WERI-Rb-1 (cell line): Measurements from ENCODE around the gene SSNA1.
"Not testable (repeated sequence)": the region's sequence is repeated elsewhere in the genome, so short reads cannot be mapped to it uniquely, and the experiment has no call there.

ENCODE experiments used
- DNase-seq: peaks from one replicate; pipeline ENCODE4 v3.0.0-alpha.2; 2020
- H3K27ac ChIP-seq: fragments of 250-450 bp; sonication (Bioruptor Pico); 2 replicates; pipeline ENCODE4 v1.5.1; 2020; ENCODE audit warnings: mild to moderate bottlenecking, moderate library complexity
- H3K27me3 ChIP-seq: fragments of 250-450 bp; sonication (Bioruptor Pico); 2 replicates; pipeline ENCODE4 v1.5.1; 2021; ENCODE audit warnings: mild to moderate bottlenecking, low read depth, moderate library complexity; ENCODE audit not compliant: insufficient read depth, severe bottlenecking
- H3K36me3 ChIP-seq: fragments of 250-450 bp; sonication (Bioruptor Pico); 2 replicates; pipeline ENCODE4 v1.5.1; 2020; ENCODE audit warnings: mild to moderate bottlenecking, moderate library complexity
- H3K4me3 ChIP-seq: 2 replicates; pipeline ENCODE4 v1.5.1; 2011; ENCODE audit warnings: low read depth, mild to moderate bottlenecking, control low read depth, low read length
- H3K9me3 ChIP-seq: fragments of 250-450 bp; sonication (Bioruptor Pico); 2 replicates; pipeline ENCODE4 v1.5.1; 2021; ENCODE audit warnings: mild to moderate bottlenecking, moderate library complexity; ENCODE audit not compliant: severe bottlenecking
- CTCF ChIP-seq: IDR thresholded peaks from 2 replicates; pipeline ENCODE4 v1.5.1; 2011; ENCODE audit warnings: low read depth, mild to moderate bottlenecking, control low read depth, inconsistent platforms, low read length

SSNA1 gene

GRCh38 chr9:137236238-137236935, 47.9 kb downstream of the SSNA1 start:
- H3K36me3 ChIP-seq, result no peaks in the 10 kb centered on the region
- peak overlapping the region; percentile 56 for H3K27ac ChIP-seq
- no peaks in the 10 kb centered on the region for H3K27me3 ChIP-seq
- H3K9me3 ChIP-seq, result no peaks in the 10 kb centered on the region
- DNase-seq, result peak; percentile 83
- peak; percentile 76 for TF ChIP-seq CTCF
- peak overlapping the region; percentile 32 for H3K4me3 ChIP-seq

- peaks cover 4% of the 10 kb centered on the region for H3K36me3 ChIP-seq
- no peak overlapping the region for H3K4me3 ChIP-seq
- peak overlapping the region; percentile 56 for H3K27ac ChIP-seq
- no peaks in the 10 kb centered on the region for H3K27me3 ChIP-seq
- H3K9me3 ChIP-seq, result no peaks in the 10 kb centered on the region
- no peak for TF ChIP-seq CTCF
- DNase-seq, result no peak
Observed at GRCh38 chr9:137236936-137237421, 48.5 kb downstream of the SSNA1 start.

- Histone ChIP-seq H3K36me3 (peaks cover 15% of the 10 kb centered on the region), H3K4me3 (no peak overlapping the region), H3K27me3 (no peaks in the 10 kb centered on the region), H3K27ac (no peak overlapping the region), H3K9me3 (no peaks in the 10 kb centered on the region)
- no peak for DNase-seq
- TF ChIP-seq CTCF, result no peak
Observed at GRCh38 chr9:137237759-137238726, 49.6 kb downstream of the SSNA1 start.

- H3K27me3 ChIP-seq, DNase-seq, H3K9me3 ChIP-seq: not testable (repeated sequence)
- Histone ChIP-seq H3K4me3 (peak overlapping the region; percentile 63), H3K27ac (peak overlapping the region; percentile 95), H3K36me3 (peaks cover 23% of the 10 kb centered on the region)
Observed at GRCh38 chr9:137239541-137240200, 51.2 kb downstream of the SSNA1 start.
